Tibial nerve (tissue), 4 donors: ENCODE measurements around the gene RPL35A. TPM values are rescaled to one million over a fixed set of nuclear protein-coding genes. Genes with fewer than 3 reads are reported as not detected.
"Not testable (repeated sequence)": the region's sequence is repeated elsewhere in the genome, so short reads cannot be mapped to it uniquely, and the experiment has no call there.

ENCODE experiments used
- DNase-seq, 2 donors: peaks; one replicate each; pipeline ENCODE4 v3.0.0-alpha.2; 2019; ENCODE audit warnings: low spot score in 2 of 2
- H3K27ac ChIP-seq, 4 donors: fragments of 200-600 bp; sonication (generic) in 3 of 4; one replicate each; pipeline ENCODE4 v1.5.1; 2017 to 2019; ENCODE audit warnings: mild to moderate bottlenecking in 1 of 4
- H3K27me3 ChIP-seq, 2 donors: fragments of 200-600 bp; sonication (generic) in 1 of 2; one replicate each; pipeline versions ENCODE4 v1.5.1 to v1.6.0; 2017 to 2019
- H3K36me3 ChIP-seq, 3 donors: fragments of 200-600 bp; sonication (generic); one replicate each; pipeline ENCODE4 v1.5.1; 2018 to 2019
- H3K4me1 ChIP-seq, 4 donors: fragments of 200-600 bp; sonication (generic) in 3 of 4; one replicate each; pipeline ENCODE4 v1.5.1; 2017 to 2019
- H3K4me3 ChIP-seq, 4 donors: fragments of 200-600 bp; sonication (generic) in 3 of 4; one replicate each; pipeline ENCODE4 v1.5.1; 2017 to 2019; ENCODE audit warnings: mild to moderate bottlenecking in 1 of 4, moderate library complexity in 1 of 4
- H3K9me3 ChIP-seq, 4 donors: fragments of 200-600 bp; sonication (generic) in 3 of 4; one replicate each; pipeline ENCODE4 v1.5.1; 2017 to 2019
- EP300 ChIP-seq, 2 donors: sonication (generic); formaldehyde crosslinking; IDR thresholded peaks; one replicate each; pipeline ENCODE4 v1.6.1; 2017; ENCODE audit warnings: antibody characterized with exemption in 2 of 2, mild to moderate bottlenecking in 1 of 2
- POLR2A ChIP-seq, 2 donors: fragments of 450-650 bp; IDR thresholded peaks; one replicate each; pipeline ENCODE4 v1.6.1; 2017; ENCODE audit warnings: antibody characterized with exemption in 2 of 2, mild to moderate bottlenecking in 2 of 2, moderate library complexity in 2 of 2
- WGBS, 2 donors: methylation state at CpG; one replicate each; pipeline ENCODE4 v1.1.5; 2018; 5-methylcytosine and 5-hydroxymethylcytosine counted together
- total RNA-seq, 4 donors: library from RNA; depleted of rRNA; stranded (reverse); fragments of >200 nt; gene quantifications; one replicate each; pipeline ENCODE4 v1.1.0, GENCODE V29; 2016
- TF ChIP-seq, protein P1 (sequence below), 5 experiments: fragments of 200-600 bp in 3 of 5; fragments of 450-650 bp in 2 of 5; sonication (generic) in 3 of 5; IDR thresholded peaks; one replicate each; pipeline ENCODE4 v1.5.1; 2016 to 2019; ENCODE audit warnings: antibody characterized with exemption in 5 of 5, mild to moderate bottlenecking in 3 of 5, moderate library complexity in 2 of 5

RPL35A gene
- total RNA-seq, 4 donors from 2014 or later, result 250 to 531 (median 413) TPM

DNA sequence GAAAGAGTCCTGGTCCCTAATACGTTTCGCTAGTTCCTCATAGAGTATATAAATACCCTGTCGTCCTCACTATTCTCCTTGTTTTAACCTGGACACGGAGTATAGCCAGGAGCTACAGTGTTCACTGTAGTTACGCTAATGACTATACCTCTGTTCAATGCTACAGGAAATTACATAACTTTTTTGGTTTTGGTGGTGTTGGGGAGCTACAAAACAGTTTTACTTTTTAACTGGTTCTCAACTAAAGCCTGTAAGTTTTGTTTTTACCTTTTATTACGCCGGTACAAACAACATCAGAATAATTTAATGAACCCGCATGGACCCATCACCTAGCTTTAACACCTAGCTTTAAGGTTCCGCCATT, 11.6 kb downstream of the RPL35A start:
- WGBS, 2 donors, result 82 to 91% methylated on average over 9 of the region's 9 CpGs
- Histone ChIP-seq H3K36me3 (peaks cover 0 to 5% (median 0%) of the 10 kb centered on the region in 3 donors), H3K4me3 (no peak overlapping the region), H3K9me3 (no peaks in the 10 kb centered on the region), H3K27ac (no peak overlapping the region), H3K4me1 (peaks cover 0 to 41% (median 20%) of the 10 kb centered on the region in 4 donors), H3K27me3 (no peaks in the 10 kb centered on the region)
- DNase-seq, result no peak
- TF ChIP-seq POLR2A (IDR thresholded peaks at IDR 0.05), result no peak
- TF ChIP-seq, protein P1, sequence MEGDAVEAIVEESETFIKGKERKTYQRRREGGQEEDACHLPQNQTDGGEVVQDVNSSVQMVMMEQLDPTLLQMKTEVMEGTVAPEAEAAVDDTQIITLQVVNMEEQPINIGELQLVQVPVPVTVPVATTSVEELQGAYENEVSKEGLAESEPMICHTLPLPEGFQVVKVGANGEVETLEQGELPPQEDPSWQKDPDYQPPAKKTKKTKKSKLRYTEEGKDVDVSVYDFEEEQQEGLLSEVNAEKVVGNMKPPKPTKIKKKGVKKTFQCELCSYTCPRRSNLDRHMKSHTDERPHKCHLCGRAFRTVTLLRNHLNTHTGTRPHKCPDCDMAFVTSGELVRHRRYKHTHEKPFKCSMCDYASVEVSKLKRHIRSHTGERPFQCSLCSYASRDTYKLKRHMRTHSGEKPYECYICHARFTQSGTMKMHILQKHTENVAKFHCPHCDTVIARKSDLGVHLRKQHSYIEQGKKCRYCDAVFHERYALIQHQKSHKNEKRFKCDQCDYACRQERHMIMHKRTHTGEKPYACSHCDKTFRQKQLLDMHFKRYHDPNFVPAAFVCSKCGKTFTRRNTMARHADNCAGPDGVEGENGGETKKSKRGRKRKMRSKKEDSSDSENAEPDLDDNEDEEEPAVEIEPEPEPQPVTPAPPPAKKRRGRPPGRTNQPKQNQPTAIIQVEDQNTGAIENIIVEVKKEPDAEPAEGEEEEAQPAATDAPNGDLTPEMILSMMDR (IDR thresholded peaks at IDR 0.05), result no peak
- TF ChIP-seq EP300 (IDR thresholded peaks at IDR 0.05), result no peak

DNA sequence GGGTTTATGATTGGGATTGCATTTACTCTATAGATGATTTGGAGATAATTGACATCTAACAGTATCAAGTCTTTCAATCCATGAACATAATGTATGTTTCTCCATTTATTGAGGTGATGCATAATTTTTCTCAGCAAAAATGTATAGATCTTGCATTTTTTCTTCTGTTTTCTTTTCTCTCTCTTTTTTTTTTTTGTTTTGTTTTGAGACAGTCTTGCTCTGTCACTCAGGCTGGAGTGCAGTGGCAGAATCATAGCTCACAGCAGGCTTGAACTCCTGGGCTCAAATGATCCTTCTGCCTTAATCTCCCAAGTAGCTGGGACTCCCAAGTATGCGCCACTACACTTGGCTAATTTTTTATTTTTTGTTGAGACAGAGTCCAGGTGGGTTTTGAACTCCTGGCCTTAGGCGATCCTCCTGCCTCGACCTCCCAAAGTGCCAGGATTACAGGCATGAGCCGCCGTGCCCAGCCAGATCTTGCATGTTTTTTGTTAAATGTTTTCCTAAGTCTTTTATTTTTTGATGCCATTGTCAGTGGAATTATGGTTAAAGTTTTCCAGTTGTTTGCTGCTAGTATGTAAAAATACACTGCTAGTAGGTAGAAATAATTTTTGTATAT, 13.1 kb downstream of the RPL35A start:
- WGBS, 2 donors, result 85 to 95% methylated on average over 5 of the region's 5 CpGs
- no peak overlapping the region for H3K27ac ChIP-seq
- no peak for DNase-seq
- TF ChIP-seq, protein P1 (IDR thresholded peaks at IDR 0.05), result no peak
- no peak for TF ChIP-seq POLR2A (IDR thresholded peaks at IDR 0.05)
- no peak for TF ChIP-seq EP300 (IDR thresholded peaks at IDR 0.05)
- peaks cover 0 to 4% (median 0%) of the 10 kb centered on the region in 3 donors for H3K36me3 ChIP-seq
- peaks cover 0 to 27% (median 20%) of the 10 kb centered on the region in 4 donors for H3K4me1 ChIP-seq
- H3K9me3 ChIP-seq, result peaks cover 0 to 9% (median 0%) of the 10 kb centered on the region in 4 donors
- no peaks in the 10 kb centered on the region for H3K27me3 ChIP-seq
- H3K4me3 ChIP-seq, result no peak overlapping the region

- not testable (repeated sequence) for H3K4me3 ChIP-seq, H3K27me3 ChIP-seq, H3K27ac ChIP-seq, H3K36me3 ChIP-seq, H3K4me1 ChIP-seq, H3K9me3 ChIP-seq, DNase-seq
- WGBS, 2 donors, result 90% methylated on average over 8 of the region's 8 CpGs
These were observed 17.5 kb downstream of the RPL35A start for GRCh38 chr3:197967337-197967989.

GRCh38 chr3:197970588-197970987, 20.6 kb downstream of the RPL35A start:
- Histone ChIP-seq H3K36me3 (peaks cover 0 to 13% (median 0%) of the 10 kb centered on the region in 3 donors), H3K4me3 (no peak overlapping the region)
- WGBS, 2 donors, result 54 to 67% methylated on average over 3 of the region's 3 CpGs

GRCh38 chr3:197974016-197974415, 24.0 kb downstream of the RPL35A start:
- no peaks in the 10 kb centered on the region for H3K4me1 ChIP-seq
- no peak overlapping the region for H3K27ac ChIP-seq
- TF ChIP-seq POLR2A (IDR thresholded peaks at IDR 0.05) (no peak), EP300 (IDR thresholded peaks at IDR 0.05) (no peak)
- TF ChIP-seq, protein P1 (IDR thresholded peaks at IDR 0.05), result no peak
- H3K27me3 ChIP-seq, result no peaks in the 10 kb centered on the region
- 60 to 63% methylated on average over 1 of the region's 1 CpG for WGBS, 2 donors
- H3K9me3 ChIP-seq, result no peaks in the 10 kb centered on the region
- H3K36me3 ChIP-seq, result peaks cover 0 to 34% (median 2%) of the 10 kb centered on the region in 3 donors
- no peak overlapping the region for H3K4me3 ChIP-seq
- DNase-seq, result no peak

More at GRCh38 chr3:197970588-197970987, 20.6 kb downstream of the RPL35A start:
- no peak for DNase-seq
- Histone ChIP-seq H3K27ac (no peak overlapping the region), H3K27me3 (no peaks in the 10 kb centered on the region), H3K9me3 (peaks cover 0 to 9% (median 0%) of the 10 kb centered on the region in 4 donors), H3K4me1 (no peaks in the 10 kb centered on the region)
- TF ChIP-seq, protein P1 (IDR thresholded peaks at IDR 0.05), result no peak
- TF ChIP-seq EP300 (IDR thresholded peaks at IDR 0.05) (no peak), POLR2A (IDR thresholded peaks at IDR 0.05) (no peak)
